HepG2 (cell line): ENCODE measurements around the gene MGARP. TPM values are rescaled to one million over a fixed set of nuclear protein-coding genes. Genes with fewer than 3 reads are reported as not detected.

Experiments used
- ATAC-seq: fragments of 200-7000 bp; cut with Tn5 transposase; 3 replicates; pipeline ENCODE4 v1.9.1; 2020; ENCODE audit warnings: mild to moderate bottlenecking, moderate library complexity
- BruUV-seq: library from RNA; stranded (reverse); fragments of 400-500 nt; replicated peaks from 2 replicates; lab custom pipeline; 2021; lab: Mats Ljungman, UMichigan
- CTCF ChIA-PET: fragments of 300-600 bp; formaldehyde crosslinking; extraction: SDS; loops from one replicate; lab custom pipeline; 2021; ENCODE audit warnings: low total read pairs, inconsistent platforms, low intra/inter-chr PET ratio; lab: Yijun Ruan, JAX
- POLR2A ChIA-PET: fragments of 350-600 bp; sonication (Branson Sonifier 250); formaldehyde crosslinking; loops from one replicate; lab custom pipeline; 2020; ENCODE audit warnings: antibody characterized with exemption, inconsistent platforms; lab: Yijun Ruan, JAX
- DNase-seq: peaks from one replicate; pipeline ENCODE4 v3.0.0-alpha.2; 2015; ENCODE audit warnings: low spot score
- FAIRE-seq: peaks from 3 replicates; lab custom pipeline; 2011; peaks lifted over from hg19 to GRCh38; lab: Jason Lieb, UNC
- H2AFZ ChIP-seq: one replicate; pipeline ENCODE4 v1.6.1; 2011; ENCODE audit warnings: low read length, inconsistent platforms
- H3K27ac ChIP-seq: fragments of 300-600 bp; 3 replicates; pipeline ENCODE4 v1.8.0; 2011; ENCODE audit warnings: mixed run types, mild to moderate bottlenecking, mixed read lengths, low read length, inconsistent platforms; ENCODE audit not compliant: insufficient read depth; ENCODE audit errors: extremely low read length
- H3K27me3 ChIP-seq, 2 experiments: fragments of 200-600 bp in 1 of 2; 2 replicates in 1 of 2; 3 replicates in 1 of 2; pipeline versions ENCODE4 v1.6.0 to v1.8.0; 2011; ENCODE audit warnings: low read length in 2 of 2, mild to moderate bottlenecking in 2 of 2, moderate library complexity in 2 of 2, inconsistent platforms in 1 of 2; ENCODE audit not compliant: insufficient read depth in 2 of 2, control insufficient read depth in 1 of 2
- H3K36me3 ChIP-seq, 2 experiments: fragments of 200-600 bp in 1 of 2; replicated peaks in 1 of 2; 2 replicates in 1 of 2; 3 replicates in 1 of 2; pipeline versions ENCODE4 v1.5.1 to v1.8.0; 2011; ENCODE audit warnings: low read length in 2 of 2, inconsistent platforms in 1 of 2; ENCODE audit not compliant: insufficient read depth in 2 of 2, control insufficient read depth in 1 of 2
- H3K4me1 ChIP-seq: 2 replicates; pipeline ENCODE4 v1.5.1; 2012; ENCODE audit warnings: low read length, inconsistent platforms; ENCODE audit not compliant: insufficient read depth
- H3K4me2 ChIP-seq: 2 replicates; pipeline ENCODE4 v1.6.0; 2011; ENCODE audit warnings: low read depth, low read length, inconsistent platforms
- H3K4me3 ChIP-seq, 3 experiments: fragments of 200-600 bp in 1 of 3; sonication (generic), shearing (Covaris generic) in 1 of 3; replicated peaks in 1 of 3; 2 replicates each; pipeline ENCODE4 v1.5.1; 2011 to 2016; ENCODE audit warnings: low read length in 3 of 3, inconsistent platforms in 2 of 3, low read depth in 2 of 3, mild to moderate bottlenecking in 2 of 3, control low read depth in 1 of 3, mixed read lengths in 1 of 3; ENCODE audit not compliant: insufficient read depth in 1 of 3
- H3K79me2 ChIP-seq: one replicate; pipeline ENCODE4 v1.6.1; 2011; ENCODE audit warnings: low read length, inconsistent platforms; ENCODE audit not compliant: insufficient read depth
- H3K9ac ChIP-seq: 2 replicates; pipeline ENCODE4 v1.6.0; 2011; ENCODE audit warnings: mild to moderate bottlenecking, low read depth, low read length, inconsistent platforms; ENCODE audit not compliant: insufficient read depth
- H3K9me3 ChIP-seq: 2 replicates; pipeline ENCODE4 v1.5.1; 2012; ENCODE audit warnings: mild to moderate bottlenecking, low read length
- H4K20me1 ChIP-seq: 2 replicates; pipeline ENCODE4 v1.6.0; 2011; ENCODE audit warnings: inconsistent platforms, mild to moderate bottlenecking, low read length, moderate library complexity; ENCODE audit not compliant: insufficient read depth
- ARID2 ChIP-seq: sonication (generic); formaldehyde crosslinking; IDR thresholded peaks from 2 replicates; pipeline ENCODE4 v1.8.1; 2022; ENCODE audit warnings: mild to moderate bottlenecking, missing genetic modification reagents, borderline replicate concordance
- CREB3 ChIP-seq: sonication (generic); formaldehyde crosslinking; IDR thresholded peaks from 2 replicates; pipeline ENCODE4 v1.5.0; 2020; ENCODE audit warnings: missing genetic modification reagents
- GMEB1 ChIP-seq: sonication (generic); formaldehyde crosslinking; IDR thresholded peaks from 2 replicates; pipeline ENCODE4 v1.5.1; 2020; ENCODE audit warnings: missing genetic modification reagents, mild to moderate bottlenecking, borderline replicate concordance
- KAT7 ChIP-seq: IDR thresholded peaks from 2 replicates; pipeline ENCODE4 v1.6.1; 2018; ENCODE audit warnings: borderline replicate concordance, missing compliant biosample characterization
- KLF9 ChIP-seq: IDR thresholded peaks from 2 replicates; pipeline ENCODE4 v1.6.1; 2016; ENCODE audit warnings: low read depth
- NR3C1 ChIP-seq: sonication (generic); formaldehyde crosslinking; IDR thresholded peaks from 2 replicates; pipeline ENCODE4 v1.4.0; 2020; ENCODE audit warnings: missing genetic modification reagents
- SMYD3 ChIP-seq: sonication (generic); formaldehyde crosslinking; IDR thresholded peaks from 2 replicates; pipeline ENCODE4 v1.8.1; 2023; ENCODE audit warnings: mild to moderate bottlenecking, missing genetic modification reagents
- TGIF2 ChIP-seq: IDR thresholded peaks from 2 replicates; pipeline ENCODE4 v1.6.1; 2016; ENCODE audit warnings: control low read depth, missing compliant biosample characterization
- ZNF142 ChIP-seq: sonication (generic); formaldehyde crosslinking; IDR thresholded peaks from 2 replicates; pipeline ENCODE4 v1.4.0; 2020; ENCODE audit warnings: missing genetic modification reagents
- ZNF33A ChIP-seq: sonication (generic); formaldehyde crosslinking; IDR thresholded peaks from 2 replicates; pipeline ENCODE4 v1.5.1; 2020; ENCODE audit warnings: missing genetic modification reagents, mild to moderate bottlenecking, moderate library complexity, borderline replicate concordance
- ZNF800 ChIP-seq: sonication (generic); formaldehyde crosslinking; IDR thresholded peaks from 2 replicates; pipeline ENCODE4 v1.4.0; 2020; ENCODE audit warnings: missing genetic modification reagents
- WGBS: methylation state at CpG from one replicate; pipeline ENCODE4 v1.1.6; 2017; ENCODE audit warnings: low lambda C conversion rate; 5-methylcytosine and 5-hydroxymethylcytosine counted together
- in situ Hi-C: cut with HindIII; loops from 2 replicates; pipeline ENCODE4 v1.10.0; 2017; ENCODE audit warnings: low pct_unique_long_range_greater_than_20kb; ENCODE audit not compliant: extremely low pct_ligation_motif_present
- intact Hi-C: fragments of 100-400 bp; cut with micrococcal nuclease; formaldehyde crosslinking; loops from one replicate; pipeline ENCODE4 v1.10.0; 2022; ENCODE audit not compliant: unreplicated experiment
- polyA plus RNA-seq, 8 experiments: library from polyadenylated mRNA; depleted of rRNA in 3 of 8; stranded (reverse) in 7 of 8; unstranded in 1 of 8; fragments of >200 nt; fragmentation: Illumina TruSeq in 4 of 8; extraction: Trizol in 4 of 8; gene quantifications; 2 replicates each; pipeline versions ENCODE4 v1.2.1 to v1.2.3, GENCODE V29; 2011 to 2016; ENCODE audit warnings: low read depth in 4 of 8, missing spikeins in 1 of 8, mixed read lengths in 1 of 8; ENCODE audit not compliant: insufficient read depth in 1 of 8
- total RNA-seq, 5 experiments: library from RNA; depleted of rRNA; stranded (reverse); fragments of >200 nt; fragmentation: Illumina TruSeq; extraction: Trizol; gene quantifications; 2 replicates each; pipeline ENCODE4 v1.2.3, GENCODE V29; 2016; ENCODE audit warnings: low read depth in 1 of 5

Gene MGARP
- total and polyA plus RNA-seq, 2 of the 13 experiments (the other 11 are each of a cell fraction or from before 2014, with no cell fraction given): 0.11 to 0.13 TPM

GRCh38 chr4:139297001-139297410, 17.0 kb upstream of the MGARP start (continued):
- TF ChIP-seq ZNF142 (no peak), KAT7 (CRISPR knock-in tag) (no peak)

- Histone ChIP-seq H3K4me3 (peak overlapping the region in 2 of 3 experiments; percentile 86 to 93; a peak in 5 of 6 replicates), H3K79me2 (peaks cover 29% of the 10 kb centered on the region), H2AFZ (peak overlapping the region; percentile 44), H3K4me2 (peak overlapping the region; percentile 67), H3K27me3 (no peaks in the 10 kb centered on the region; a peak in 1 of 5 replicates), H4K20me1 (no peaks in the 10 kb centered on the region), H3K9ac (peak overlapping the region; percentile 96), H3K9me3 (no peaks in the 10 kb centered on the region), H3K27ac (peak overlapping the region; percentile 92), H3K36me3 (peaks cover 0 to 13% of the 10 kb centered on the region in 2 experiments; a peak in 3 of 5 replicates), H3K4me1 (peaks cover 54% of the 10 kb centered on the region)
- intact Hi-C loops (loop anchor here (1.0 to 5.0 kb wide), 3 partner anchors 25 to 264 kb away; no protein-coding TSS in a partner anchor), in situ Hi-C loops (loop anchor here (5.0 kb wide), 2 partner anchors 64 to 114 kb away; no protein-coding TSS in a partner anchor)
- ChIA-PET CTCF (interaction anchor here (0.7 to 1.5 kb wide), 5 partner anchors 15 to 265 kb away, joined by 3 to 9 read pairs (median 4); no protein-coding TSS in a partner anchor), POLR2A (interaction anchor here (0.6 to 3.4 kb wide), 14 partner anchors 12 to 280 kb away, joined by 3 to 22 read pairs (median 4); partner anchors contain the start of genes ELF2, MGARP and NOCT)
- 16% methylated on average over 6 of the region's 6 CpGs for WGBS
- DNase-seq (no peak), ATAC-seq (no peak), FAIRE-seq (no peak)
- BruUV-seq: no TSS peak
- TF ChIP-seq CREB3 (CRISPR knock-in tag): 0 out of 2 replicates have a peak, but pooled peaks have one; percentile 9
- no peak for TF ChIP-seq NR3C1 (CRISPR knock-in tag)
- TF ChIP-seq KLF9 (CRISPR knock-in tag): 0 out of 2 replicates have a peak, but pooled peaks have one; percentile 2
- TF ChIP-seq ZNF33A: no peak
- TF ChIP-seq TGIF2: 0 out of 2 replicates have a peak, but pooled peaks have one; percentile 2
- peak; percentile 5; the same call in 1 of the 2 replicates for TF ChIP-seq ZNF800
- 0 out of 2 replicates have a peak, but pooled peaks have one; percentile 8 for TF ChIP-seq GMEB1
- 0 out of 2 replicates have a peak, but pooled peaks have one; percentile 45 for TF ChIP-seq ARID2 (CRISPR knock-in tag)
- peak; percentile 17; the same call in 1 of the 2 replicates for TF ChIP-seq SMYD3
Observed at GRCh38 chr4:139295942-139296299, 15.9 kb upstream of the MGARP start.
